GM19455 (cell line): Measurements from ENCODE around the gene TMCC1.
"Not testable (repeated sequence)": the region's sequence is repeated elsewhere in the genome, so short reads cannot be mapped to it uniquely, and the experiment has no call there.

Experiments used
- ATAC-seq: cut with Tn5 transposase; IDR thresholded peaks from one replicate; pipeline ENCODE4 v1.9.1; 2021; ENCODE audit not compliant: unreplicated experiment

The TMCC1 gene

DNA sequence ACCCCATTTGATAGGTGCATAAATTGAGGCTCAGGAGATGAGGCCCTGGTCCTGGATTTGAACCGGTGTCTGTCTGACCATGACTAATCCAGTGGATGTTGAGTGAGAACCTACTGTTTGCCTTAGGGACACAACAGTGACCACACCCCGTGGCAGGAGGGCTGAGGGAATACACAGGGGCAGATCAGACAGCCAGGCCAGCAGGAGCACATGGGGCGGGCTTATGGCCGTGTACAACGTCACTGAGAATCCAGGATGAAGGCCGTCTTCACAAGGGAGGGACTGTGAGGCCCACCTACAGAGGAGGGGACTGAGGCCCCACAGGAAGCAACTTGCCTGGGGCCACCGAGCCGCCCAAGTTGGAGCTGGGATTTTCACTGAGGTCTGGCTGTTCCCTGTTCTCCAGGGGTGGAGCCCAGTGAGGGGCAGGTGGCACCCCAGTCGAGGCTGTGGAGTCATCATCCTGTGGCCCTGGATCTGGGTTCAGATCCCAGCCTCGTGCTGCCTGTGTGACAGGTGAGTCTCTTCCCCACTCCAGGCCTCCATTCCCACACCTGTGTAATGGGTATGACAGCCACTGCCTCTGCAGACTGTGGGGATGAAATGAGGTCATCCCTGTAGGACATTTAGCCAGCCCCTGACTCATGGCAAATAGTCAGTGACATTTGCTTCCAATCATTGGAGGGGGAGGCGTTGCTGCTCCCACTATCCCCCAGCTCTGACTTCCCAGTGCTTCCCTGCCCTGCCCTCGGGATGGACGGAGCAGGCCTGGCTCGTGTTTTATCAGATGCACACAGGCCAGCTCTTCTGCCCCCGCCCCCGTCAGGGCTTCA lies 280.8 kb downstream of the TMCC1 start:
- ATAC-seq = no peak

DNA sequence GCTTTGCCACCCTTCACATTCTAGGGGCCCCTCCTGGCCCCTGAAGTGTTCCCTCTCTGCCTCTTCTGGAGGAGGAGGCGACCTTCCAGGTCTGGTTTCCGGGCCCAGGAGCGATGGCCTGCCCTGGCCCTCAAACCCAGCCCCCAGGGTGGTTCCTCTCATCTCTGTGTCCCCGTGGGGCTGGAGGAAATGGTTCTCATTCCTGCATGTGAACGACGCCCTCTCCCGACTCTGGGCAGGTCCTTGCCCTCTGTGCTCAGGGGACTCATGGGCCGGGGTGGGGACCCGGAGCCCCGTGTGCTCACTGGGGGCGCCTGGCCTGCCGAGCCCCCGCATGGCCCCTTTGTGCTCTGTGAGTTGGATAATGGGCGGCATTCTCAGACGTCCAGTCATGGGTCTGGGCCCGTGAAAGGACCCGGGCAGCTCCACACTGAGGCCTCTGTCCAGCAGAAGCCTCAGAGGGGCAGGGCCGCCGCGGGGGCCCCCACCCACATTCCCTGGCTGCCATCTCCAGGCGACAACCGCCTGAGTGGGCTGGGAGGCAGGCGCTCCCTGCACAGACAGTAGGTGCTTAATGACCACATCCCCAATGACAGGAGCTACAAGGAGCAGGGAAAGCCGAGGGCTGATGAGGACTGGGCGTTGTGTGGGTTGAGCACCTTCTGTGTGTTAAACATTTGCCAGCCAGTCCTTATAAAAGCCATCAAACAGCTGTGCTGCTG lies 281.5 kb downstream of the TMCC1 start:
- ATAC-seq = no peak

DNA sequence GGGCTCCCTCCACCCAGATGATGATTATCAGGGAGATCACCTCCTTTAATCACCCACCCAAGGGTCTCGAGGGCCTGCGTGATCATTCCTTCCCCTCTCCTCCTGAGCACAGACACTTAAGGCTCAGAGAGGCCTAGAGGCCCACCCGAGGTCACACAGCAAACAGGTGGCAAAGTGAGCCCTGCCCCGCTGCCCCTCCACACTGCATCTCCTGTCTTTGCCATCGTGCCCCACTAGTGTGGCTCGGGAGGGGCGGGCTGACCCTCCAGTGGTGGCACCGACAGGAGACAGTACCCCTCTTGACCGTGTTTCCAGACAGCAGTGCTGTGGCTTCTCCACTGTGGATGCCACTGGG lies 282.1 kb downstream of the TMCC1 start:
- ATAC-seq = no peak

DNA sequence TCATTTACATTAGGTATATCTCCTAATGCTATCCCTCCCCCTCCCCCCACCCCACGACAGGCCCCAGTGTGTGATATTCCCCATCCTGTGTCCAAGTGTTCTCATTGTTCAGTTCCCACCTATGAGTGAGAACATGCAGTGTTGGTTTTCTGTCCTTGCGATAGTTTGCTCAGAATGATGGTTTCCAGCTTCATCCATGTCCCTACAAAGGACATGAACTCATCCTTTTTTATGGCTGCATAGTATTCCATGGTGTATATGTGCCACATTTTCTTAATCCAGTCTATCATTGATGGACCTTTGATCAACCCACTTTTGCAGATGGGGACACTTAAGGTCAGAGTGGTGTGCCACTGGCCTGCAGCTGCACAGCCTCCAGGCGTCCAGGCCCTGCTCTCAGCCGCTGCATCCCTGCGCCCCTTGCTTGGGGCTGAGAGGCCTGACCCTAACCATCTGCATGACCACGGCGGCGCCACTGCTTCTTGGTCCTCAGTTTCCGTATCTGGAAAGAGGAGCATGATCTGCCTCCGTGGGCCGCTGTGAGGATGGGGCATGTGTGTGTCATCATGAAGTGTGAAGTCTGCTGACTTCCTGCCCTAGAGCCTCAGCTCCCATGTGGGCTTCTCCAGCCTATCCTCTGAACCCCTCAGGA lies 282.6 kb downstream of the TMCC1 start:
- ATAC-seq = not testable (repeated sequence)

DNA sequence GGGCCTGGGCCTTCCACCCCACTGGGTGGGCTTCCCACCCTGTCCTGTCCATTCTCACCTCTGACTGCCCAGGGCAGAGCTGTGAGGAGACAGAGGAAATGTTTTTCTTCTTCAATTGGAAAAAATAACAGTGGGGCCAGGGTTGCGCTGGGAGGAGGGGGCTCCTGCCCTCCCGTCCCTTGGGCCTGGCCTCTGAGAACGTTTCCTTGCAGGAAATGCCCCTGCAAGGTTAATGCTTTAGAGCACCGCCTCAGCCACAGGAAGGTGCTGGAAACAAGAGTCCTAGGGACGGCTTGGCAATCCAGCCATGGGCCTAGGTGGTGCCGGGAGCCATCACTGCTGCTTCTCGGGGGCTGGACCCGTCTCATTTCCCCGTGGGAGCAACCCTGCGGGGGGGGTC lies 283.2 kb downstream of the TMCC1 start:
- ATAC-seq = no peak

DNA sequence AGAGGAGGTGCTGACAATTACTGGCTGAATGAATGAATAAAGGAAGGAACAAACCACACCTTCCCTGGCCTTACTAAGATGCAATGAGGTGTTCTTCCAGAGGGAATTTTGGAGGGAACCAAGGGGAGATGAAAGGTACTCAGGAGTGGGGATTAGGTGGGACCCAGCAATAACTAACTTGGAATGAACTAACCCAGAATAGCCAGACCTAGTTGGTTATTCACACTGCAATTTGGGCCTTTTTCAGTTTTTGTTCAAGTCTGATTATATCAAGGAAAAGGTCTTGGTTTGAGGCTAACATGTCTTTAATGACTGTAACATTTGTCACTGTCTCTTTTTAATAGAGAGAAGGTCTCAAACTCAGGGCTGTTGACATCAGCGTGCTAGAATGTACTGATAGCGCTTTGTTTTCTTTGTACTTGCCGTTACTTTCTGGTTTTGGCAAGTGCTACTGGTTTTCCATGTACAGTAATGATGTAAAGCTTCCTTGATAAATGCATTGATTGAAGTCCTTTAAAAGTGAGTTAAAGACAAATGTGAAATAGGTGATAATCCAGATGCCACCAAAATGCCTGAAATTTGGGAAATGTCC lies 283.8 kb downstream of the TMCC1 start:
- no peak for ATAC-seq

DNA sequence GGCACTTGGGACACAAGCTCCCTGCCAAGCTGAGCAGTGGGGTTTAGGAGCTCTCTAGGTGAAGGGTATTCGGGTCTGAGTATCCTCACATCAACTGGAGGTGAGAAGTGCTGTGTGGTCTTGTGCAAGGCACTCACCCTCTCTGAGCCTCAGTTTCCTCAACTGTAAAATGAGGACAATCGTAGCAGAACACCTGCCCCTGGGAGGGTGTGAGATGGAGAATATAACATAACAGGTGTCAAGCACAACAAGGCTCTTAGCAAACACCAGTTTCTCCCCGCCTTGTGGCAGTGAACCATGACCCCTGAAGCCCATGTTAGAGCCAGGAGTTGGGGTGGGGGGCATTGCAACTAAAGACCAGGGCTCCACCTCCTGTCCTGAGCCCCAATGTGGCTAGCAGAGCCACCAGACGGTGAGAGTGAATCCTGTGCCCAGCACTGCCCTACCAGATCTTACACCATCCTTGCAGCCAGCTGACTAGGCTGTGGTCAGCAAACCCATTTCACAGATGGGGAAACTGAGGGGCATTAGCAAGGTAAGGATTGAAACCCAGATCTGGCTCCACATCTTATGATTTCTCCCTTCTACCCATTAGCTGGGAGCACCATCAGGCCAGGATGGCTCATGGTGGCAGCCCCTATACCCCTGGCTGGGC lies 284.4 kb downstream of the TMCC1 start:
- ATAC-seq = no peak

DNA sequence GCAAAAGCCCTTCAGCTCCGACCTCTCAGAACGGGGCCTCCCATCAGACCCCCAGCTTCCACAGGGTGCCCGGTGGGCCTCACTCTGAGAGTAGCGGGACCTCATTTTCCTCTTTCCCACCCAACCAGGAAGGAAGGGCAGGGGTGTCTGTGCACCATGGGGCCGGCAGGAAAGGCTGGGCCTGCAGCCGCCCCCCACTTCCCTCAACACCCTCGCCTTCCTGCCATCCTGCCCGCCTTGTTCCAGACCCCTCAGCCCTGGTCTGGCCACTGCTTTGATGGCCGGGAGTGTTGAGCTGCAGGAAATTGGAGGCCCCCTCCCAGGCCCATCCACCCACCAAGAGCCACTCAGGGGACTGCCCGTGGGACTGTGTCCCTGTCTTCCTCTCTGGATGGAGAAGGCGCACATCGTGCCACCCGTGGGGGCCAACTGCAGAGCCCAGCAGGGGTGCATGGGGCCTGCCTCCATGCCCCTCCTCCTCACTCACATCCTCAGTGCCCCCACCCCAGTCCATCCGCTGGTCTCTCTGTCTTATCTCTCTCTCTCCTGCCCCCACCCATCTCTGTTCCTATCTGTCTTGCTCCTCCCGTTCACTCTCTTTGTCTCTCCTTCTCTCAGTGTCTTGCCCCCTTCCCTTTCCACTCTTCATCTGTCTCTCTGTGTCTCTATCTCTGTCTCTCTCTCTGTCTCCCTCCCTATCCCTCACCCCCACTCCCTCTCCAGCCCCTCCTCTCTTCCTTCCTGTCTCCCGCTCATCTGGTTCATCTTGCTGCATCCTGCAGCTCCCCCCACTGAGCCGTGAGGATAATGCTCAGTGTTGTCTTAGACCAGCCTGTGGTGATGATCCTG lies 285.2 kb downstream of the TMCC1 start:
- no peak for ATAC-seq

DNA sequence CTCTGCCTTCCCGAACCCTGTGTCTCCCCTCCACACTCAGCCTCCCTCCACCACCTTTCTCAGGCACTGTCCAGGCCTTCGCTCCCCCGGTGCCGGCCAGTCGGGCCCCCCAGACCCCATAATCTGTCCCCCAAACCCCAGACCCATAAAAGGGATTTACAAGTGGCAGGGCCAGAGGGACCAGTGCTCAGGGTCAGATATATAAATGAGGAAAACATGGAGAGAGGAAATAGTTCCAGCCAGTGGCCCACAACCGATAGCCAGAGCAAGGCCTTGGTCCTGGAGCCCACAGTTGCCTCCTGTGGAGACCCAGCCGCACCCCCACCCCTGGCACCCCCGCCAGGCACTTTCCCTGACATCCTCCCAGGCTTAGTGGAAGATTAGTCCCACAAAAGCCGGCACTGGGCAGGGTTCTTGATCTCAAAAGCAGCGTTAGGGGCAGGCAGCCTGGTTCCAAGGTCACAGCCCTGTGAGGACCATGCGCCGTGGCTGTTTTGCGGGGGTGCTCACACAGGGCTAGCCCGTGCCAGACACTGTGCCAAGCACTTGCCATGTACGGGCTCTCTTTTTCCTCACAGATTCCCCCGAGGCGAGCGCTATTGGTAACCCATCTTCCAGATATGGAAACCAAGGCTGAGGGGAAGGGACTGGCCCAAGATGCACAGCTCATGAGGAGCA lies 286.0 kb downstream of the TMCC1 start:
- ATAC-seq = no peak

DNA sequence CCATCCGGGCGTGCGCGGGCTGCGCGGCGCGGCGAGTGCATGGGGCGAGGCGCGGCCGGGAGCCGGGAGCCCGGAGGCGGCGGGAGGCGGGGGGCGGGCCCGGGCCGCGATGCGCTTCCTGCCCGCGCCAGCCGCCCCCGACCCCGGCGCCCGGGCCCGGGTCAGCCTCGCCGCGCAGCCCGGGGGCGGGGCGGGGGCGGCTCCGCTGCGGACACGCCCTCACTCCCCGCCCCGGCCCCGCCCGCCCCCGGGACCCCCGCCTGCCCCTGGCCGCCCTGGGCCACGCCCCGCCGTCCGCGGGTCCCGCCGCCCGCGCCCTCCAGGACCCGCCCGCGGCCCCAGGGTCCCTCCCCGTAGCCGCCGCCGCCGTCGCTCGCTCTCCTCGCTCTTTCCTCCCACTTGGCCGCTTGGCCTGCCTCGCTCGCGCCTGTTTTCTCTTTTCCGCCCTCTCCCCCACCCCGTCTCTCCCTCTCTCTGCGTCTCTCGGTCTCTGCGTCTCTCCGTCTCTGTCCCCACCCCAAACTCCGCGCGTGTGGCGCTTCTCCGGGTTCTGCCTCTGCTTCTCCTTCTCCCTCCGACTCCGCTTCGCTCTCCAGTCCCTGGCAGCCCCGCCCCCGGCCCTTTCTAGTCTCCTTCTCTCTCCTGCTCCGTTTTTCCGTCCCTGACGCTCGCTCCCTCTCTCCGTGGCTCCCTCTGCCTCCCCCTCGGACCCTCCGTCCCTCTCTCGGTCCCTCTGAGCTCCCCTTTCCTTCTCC lies 286.7 kb downstream of the TMCC1 start, which contains the start of gene PLXND1:
Gene PLXND1, minus strand, starts transcription at position 41 of the 755 bp plus-strand sequence. Its CDS starts 37 bp downstream, at position 4.
- ATAC-seq = no peak

DNA sequence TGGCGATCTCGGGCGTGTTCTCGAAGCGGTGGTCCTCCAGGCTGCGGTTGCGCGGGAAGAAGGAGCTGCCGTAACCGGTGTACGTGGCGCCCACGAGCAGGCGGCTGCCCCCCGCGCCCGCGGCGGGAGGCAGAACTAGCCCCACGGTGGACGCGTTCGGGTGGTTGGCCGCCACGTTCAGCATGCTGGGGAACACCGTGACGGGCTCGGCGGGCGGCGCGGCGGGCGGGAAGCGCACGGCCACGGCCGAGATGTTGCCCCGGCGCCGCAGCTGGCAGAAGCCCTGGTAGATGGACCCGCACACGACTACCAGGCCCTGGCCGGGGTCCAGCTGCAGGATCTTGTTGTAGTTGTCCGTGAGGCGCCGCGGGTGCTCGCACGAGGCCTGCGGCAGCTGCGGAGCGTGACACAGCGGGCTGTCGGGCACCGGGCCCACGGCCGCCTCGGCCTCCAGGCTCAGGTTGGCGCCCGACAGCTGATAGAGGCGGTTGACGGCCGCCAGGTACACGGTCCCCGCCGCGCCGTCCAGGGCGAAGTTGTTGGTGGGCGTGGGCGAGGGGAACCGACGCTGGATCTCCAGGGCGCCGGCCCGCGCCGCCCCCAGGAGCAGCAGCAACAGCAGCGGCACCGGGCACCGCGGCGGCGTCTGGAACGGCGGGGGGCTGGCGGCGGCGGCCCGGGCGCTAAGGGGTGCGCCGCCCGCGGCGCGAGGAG lies 287.4 kb downstream of the TMCC1 start:
- no peak for ATAC-seq

DNA sequence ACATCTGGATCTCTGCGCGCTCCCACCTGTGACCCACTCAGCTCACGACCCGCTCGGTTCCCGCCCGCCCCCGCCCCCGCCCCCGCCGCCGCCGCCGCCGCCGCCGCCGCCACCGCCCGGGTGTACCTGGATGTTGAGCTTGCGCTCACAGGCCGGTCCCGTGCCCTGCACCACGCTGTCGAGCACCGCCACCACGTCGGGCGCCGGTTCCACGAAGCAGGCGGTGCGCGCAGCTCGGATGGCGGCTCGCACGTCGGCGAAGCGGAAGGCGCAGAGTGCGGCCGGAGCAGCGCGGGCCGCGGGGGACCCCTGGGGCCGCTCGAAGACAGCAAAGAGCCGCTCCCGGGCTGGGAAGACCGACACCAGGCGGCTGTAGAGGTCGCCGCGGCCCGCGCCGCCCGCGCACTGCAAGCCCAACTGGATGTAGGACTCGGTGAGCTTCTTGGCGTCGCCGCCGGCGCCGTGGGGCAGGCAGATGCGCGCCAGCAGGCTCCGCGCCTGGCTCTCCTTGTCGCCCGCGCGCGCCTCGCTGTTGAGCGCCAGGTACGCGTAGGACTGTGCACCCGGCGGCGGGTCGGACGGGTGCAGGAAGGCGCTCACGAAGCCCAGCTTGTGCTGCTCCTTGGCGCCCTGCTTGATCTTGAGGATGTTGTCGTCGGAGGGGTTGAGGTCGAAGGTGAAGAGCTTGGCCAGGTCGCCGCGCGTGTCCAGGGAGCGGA lies 288.1 kb downstream of the TMCC1 start:
- no peak for ATAC-seq

DNA sequence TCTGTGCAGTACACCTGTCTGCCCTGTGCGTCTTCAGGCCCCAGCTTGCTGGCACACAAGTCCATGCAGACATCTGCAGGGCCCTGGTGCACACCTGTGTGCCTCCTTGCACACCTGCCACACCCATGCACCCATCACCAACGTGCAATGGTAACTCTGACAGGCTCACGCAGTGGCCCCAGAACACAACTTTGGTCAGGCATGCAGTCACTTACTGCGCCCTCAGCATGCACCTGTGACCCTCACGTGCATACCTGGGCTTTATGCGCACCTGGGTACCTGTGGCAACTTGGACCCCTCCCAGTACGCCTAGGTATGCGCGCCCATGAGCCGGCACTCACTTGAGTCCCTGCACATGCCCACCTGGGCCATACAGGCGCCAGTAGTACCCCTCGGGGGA lies 288.7 kb downstream of the TMCC1 start:
- ATAC-seq = no peak

DNA sequence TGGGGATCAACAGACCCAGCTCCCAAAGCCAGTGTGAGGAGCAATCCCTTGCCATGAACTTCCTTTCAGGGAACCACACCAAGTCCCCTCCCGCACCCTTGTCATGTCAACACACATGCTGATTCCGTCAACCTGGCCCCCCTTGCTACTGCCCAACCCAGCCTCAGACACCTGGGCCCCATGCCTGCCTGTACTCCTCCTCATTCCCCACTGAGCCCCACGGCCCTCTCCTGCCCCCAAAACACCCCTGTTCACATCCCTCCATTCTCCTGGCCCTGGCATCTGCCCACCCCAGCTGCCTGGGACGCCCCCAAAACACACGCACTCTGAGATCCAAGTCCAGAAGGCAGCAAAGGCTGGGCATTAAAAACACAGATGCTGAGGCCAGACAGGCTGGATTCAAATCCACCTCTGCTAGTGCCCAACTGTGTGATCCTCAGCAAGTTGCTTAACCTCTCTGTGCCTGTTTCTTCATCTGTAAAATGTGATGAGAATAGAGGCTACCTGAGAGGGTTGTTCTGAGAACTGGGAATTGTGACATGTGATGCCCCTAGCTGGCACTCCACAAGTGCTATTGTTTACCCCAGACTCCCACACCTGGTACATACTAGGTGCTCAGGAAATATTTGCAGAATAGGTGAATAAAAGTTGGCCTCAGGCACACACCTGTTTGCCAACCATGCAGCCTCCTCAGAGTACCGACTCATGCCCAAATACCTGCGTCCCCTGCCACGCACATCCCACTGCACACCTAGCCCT lies 289.3 kb downstream of the TMCC1 start:
- no peak for ATAC-seq

DNA sequence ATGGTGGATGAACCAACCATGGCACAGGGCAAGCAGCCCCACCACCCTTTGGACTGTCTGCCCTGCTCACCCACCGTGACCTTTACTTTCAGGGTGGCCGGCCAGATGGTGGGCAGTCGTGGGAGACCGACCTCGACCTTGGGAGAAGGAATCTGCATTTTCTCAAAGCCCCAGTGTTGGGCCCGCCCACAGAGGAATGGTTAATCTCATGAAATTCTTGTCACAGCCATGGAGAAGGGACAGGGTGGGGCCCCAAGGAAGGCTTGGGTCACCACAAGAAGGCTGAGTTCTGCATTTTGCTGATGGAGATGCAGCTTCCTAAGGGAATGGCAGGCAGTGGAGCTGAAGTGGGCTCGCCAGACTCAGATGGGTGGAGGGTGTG lies 290.0 kb downstream of the TMCC1 start:
- ATAC-seq = no peak

DNA sequence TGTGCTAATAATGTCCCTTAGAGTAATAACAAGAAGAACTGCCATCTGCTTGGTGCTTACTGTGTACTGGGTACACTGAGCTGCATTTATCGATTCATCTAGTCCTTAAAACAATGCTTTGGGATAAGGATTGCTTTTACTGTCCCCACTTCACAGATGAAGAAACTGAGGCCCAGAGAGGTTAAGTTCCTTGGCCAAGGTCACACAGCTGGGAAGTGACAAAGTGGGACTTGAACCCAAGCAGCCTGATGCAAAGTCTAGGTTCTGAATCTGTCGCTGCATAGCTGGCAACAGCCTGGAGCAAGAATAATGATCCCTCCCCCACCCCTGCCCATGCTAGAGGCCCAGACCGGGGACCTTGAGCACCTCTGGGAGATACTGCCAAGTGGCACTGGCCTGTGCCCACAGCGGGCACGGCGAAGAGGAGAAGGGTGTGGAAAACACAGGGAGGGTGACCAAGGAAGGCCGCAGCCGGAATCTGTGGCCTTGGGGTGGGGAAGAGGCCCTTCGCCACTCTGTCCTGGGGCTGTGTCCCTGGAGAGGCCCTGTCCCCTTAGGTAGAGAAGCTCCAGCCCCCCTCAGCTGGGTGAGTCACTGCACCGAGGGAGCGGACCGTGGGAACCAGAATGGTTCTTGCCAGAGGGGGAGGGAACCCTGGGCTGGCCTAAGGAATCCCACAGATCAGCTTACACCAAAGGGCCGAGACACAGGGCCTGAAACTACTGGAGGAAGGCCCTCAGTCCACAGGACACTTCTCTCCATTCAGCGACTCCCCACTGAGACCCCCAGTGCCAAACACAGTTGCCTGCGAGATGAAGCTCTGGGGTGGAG lies 290.6 kb downstream of the TMCC1 start:
- ATAC-seq = no peak
